NCI-H187 (cell line): Measurements from ENCODE around the gene KCNAB1.

Experiments used
- DNase-seq, 2 experiments: peaks; one replicate each; lab custom pipeline; 2025; lab: John Stamatoyannopoulos, UW

The KCNAB1 gene

GRCh38 chr3:156373654-156374053, 253.3 kb downstream of the KCNAB1 start:
- DNase-seq = no peak

GRCh38 chr3:156376199-156376598, 255.8 kb downstream of the KCNAB1 start:
- no peak for DNase-seq

- DNase-seq = no peak
These were observed 256.9 kb downstream of the KCNAB1 start for GRCh38 chr3:156377266-156377665.

- DNase-seq = no peak
These were observed 257.3 kb downstream of the KCNAB1 start for GRCh38 chr3:156377718-156378117.

GRCh38 chr3:156378871-156379270, 258.5 kb downstream of the KCNAB1 start:
- DNase-seq = no peak

GRCh38 chr3:156379327-156379726, 258.9 kb downstream of the KCNAB1 start:
- DNase-seq = no peak

GRCh38 chr3:156381253-156381652, 260.9 kb downstream of the KCNAB1 start:
- DNase-seq = no peak

- DNase-seq = no peak
These were observed 262.3 kb downstream of the KCNAB1 start for GRCh38 chr3:156382458-156383346.

GRCh38 chr3:156383441-156384025, 263.2 kb downstream of the KCNAB1 start:
- DNase-seq = no peak

GRCh38 chr3:156388497-156389448, 268.4 kb downstream of the KCNAB1 start:
- no peak for DNase-seq

- DNase-seq = no peak
These were observed 269.1 kb downstream of the KCNAB1 start for GRCh38 chr3:156389449-156389950.

GRCh38 chr3:156390846-156391245, 270.5 kb downstream of the KCNAB1 start:
- DNase-seq = no peak

- DNase-seq = no peak
These were observed 275.8 kb downstream of the KCNAB1 start for GRCh38 chr3:156395961-156396710.

- no peak for DNase-seq
These were observed 276.5 kb downstream of the KCNAB1 start for GRCh38 chr3:156396851-156397250.

- DNase-seq = no peak
These were observed 277.2 kb downstream of the KCNAB1 start for GRCh38 chr3:156397534-156397933.

- DNase-seq = no peak
These were observed 279.7 kb downstream of the KCNAB1 start for GRCh38 chr3:156400062-156400461.

GRCh38 chr3:156400735-156401134, 280.4 kb downstream of the KCNAB1 start:
- no peak for DNase-seq

- DNase-seq = no peak
These were observed 283.8 kb downstream of the KCNAB1 start for GRCh38 chr3:156404217-156404616.

GRCh38 chr3:156406393-156406792, 286.0 kb downstream of the KCNAB1 start:
- DNase-seq = no peak

GRCh38 chr3:156407617-156408225, 287.3 kb downstream of the KCNAB1 start:
- DNase-seq = no peak

GRCh38 chr3:156409694-156410093, 289.3 kb downstream of the KCNAB1 start:
- DNase-seq = no peak
